Measurements from ENCODE around the gene IL17RD.
"Not testable (repeated sequence)": the region's sequence is repeated elsewhere in the genome, so short reads cannot be mapped to it uniquely, and the experiment has no call there.

IL17RD gene

DNA sequence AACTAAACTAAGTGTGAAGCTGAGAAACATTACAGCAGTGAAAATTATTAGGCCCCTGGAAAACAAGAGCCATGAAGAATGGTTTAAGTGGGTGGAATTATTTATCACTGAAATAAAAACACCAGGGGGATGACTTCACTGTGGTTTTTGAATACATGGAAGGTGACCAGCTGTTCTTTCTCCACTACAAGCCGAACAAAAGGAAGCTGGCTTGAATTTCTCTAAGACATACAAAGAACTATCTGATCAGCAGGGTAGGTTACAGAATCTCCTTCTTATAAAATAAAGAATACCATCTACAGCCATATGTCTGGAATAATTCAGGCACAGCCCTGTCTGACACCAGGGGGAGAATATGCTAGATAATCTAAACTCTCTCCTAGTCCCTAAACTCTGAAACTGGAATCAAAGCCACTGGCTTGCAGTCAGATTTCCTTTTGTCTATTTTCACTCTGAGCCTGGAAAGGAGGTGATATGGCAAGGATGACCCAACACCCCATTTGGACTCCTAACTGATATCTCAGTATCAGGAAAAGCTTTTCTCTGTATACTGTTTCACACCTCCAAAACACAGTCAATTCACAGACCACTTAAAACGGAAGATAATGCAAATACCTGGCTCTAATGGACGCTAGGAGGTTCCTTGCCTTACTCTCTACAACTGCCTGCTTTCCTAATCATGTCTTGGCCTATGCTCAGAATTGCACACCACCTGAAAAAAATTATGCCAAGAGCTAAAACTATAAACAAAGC lies 73.5 kb downstream of the IL17RD start:
- no peak for DNase-seq

DNA sequence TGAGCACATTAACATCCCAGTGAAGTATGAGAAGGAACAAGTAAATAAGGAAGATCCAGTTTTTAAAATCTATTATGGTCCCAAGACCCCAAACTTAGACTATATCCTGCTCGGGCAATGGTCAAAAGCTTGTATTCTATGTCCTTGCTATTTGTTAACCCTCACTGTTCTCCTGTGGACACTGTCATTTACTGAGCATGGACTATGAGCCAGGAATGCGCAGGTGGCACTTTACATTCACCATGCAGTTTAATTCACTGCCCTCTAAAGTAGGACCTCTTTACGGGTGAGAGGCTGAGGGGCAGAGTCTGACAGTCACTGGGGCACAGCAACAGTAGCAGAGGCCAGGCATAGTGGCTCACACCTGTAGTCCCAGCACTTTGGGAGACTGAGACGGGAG lies 76.1 kb downstream of the IL17RD start:
- no peak for DNase-seq

- no peak for DNase-seq
These were observed 76.7 kb downstream of the IL17RD start for GRCh38 chr3:57088503-57088902.

DNA sequence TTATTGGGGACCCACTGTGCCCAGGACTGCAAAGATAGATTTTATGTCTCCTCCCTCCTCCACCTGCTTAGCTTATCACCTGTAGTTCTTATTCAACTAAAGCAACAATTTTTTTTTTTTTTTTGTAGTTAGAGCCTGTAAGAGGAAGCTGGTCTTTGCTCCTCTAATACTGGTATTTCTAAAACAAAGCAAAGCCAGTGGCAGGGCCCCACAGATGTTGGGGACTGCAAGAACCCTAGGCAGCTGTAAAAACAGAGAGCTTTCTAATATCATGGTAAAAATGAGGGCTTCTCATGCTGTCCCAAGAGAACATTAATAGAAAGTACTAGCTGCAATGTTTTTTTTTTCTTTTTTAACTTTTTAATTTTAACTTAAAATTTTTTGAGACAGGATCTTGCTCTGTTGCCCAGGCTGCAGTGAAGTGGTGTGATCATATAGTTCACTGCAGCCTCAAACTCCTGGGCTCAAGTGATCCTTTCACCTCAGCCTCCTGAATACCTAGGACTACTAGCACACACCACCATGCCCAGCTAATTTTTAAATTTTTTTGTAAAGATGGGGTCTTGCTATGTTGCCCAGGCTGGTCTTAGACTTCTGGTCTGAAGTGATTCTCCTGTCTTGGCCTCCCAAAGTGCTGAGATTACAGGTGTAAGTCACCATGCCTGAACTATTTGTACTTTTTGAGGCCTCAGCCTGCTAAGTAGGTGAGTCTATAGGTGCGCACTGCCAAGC lies 77.6 kb downstream of the IL17RD start:
- DNase-seq: no peak

GRCh38 chr3:57086201-57086600 lies 79.0 kb downstream of the IL17RD start:
- DNase-seq: no peak

DNA sequence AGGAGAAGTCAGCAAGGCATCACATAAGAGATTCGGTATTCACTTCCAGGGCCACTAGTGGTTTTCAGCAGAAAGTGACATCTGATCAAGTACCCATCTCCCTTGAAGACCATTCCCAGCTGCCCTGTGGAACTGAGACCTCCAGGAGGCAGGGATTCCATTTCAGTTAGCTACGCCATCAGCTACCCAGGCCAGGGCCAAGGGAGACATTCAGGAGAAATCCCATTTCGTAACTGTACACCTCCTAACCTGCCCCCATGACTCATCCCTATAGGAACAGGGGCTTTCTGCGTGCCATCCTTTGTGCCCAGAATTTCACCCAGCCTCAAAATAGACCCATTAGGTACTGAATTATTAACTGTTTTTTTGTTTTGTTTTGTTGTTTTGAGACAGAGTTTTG lies 79.9 kb downstream of the IL17RD start:
- DNase-seq: no peak

DNA sequence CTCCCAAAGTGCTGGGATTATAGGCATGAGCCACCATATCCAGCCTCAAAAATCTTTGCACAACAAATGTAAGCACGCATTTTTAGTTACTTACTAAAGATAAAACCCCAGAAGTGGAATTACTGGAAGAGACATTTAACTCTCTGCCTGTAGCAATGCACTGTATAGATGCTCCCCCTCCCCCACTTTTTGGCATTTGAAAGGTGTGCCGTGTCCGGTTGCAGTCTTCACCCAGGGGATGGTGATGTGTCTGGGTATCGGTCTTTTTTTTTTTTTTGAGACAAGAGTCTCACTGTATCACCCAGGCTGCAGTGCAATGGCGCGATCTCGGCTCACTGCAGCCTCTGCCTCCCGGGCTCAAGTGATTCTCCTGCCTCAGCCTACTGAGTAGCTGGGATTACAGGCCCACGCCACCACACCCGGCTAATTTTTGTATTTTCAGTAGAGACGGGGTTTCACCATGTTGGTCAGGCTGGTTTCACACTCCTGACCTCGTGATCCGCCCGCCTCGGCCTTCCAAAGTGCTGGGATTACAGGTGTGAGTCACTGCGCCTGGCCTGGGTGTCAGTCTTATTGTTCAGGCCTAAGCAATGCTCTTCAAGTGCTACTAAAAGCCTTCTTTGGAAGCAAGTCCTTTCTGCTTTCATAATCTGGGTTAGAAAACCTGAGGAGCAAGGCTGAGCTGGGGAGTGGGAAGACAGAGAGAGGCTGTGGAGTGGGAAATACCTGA lies 81.7 kb downstream of the IL17RD start:
- DNase-seq: not testable (repeated sequence)

- DNase-seq: no peak
These were observed 82.7 kb downstream of the IL17RD start for GRCh38 chr3:57082481-57082880.

DNA sequence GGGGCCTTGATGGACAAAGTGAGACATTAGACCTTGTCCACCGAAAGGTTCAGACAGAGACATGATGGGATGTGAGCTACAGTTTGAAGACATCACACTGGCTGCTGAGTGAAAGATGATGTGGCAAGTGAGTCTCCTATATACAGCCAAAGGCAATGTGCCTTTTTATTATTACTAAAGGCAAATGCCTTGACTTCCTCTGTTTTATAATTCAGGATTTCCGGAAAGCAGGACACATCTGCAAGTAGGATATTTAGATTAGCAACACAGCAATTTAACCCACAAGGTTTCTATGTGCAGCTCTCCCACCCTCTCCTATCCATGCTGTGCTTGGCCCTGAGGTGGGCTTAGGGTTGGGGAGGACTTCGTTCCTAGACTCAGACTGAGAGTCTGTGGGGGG lies 84.0 kb downstream of the IL17RD start:
- no peak for DNase-seq

GRCh38 chr3:57080171-57080570 lies 85.0 kb downstream of the IL17RD start:
- no peak for DNase-seq

DNA sequence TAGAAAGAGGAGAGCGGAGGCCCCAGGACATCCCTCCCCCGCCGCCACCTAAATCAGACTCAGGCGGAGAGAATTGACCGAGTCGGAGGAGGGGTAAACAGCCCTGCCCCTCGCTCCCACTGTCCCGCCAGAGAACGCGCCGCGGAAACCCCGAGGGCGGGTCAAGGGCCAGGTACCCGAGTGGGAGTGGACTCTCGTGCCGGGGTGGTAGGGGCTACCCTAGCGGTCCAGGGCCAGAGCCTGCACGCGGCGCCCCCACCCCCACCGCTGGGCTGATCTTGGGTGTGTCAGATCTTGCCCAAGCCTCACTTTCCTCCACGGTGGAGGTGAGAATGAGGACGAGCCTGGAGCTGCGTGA lies 85.7 kb downstream of the IL17RD start:
- no peak for DNase-seq

DNA sequence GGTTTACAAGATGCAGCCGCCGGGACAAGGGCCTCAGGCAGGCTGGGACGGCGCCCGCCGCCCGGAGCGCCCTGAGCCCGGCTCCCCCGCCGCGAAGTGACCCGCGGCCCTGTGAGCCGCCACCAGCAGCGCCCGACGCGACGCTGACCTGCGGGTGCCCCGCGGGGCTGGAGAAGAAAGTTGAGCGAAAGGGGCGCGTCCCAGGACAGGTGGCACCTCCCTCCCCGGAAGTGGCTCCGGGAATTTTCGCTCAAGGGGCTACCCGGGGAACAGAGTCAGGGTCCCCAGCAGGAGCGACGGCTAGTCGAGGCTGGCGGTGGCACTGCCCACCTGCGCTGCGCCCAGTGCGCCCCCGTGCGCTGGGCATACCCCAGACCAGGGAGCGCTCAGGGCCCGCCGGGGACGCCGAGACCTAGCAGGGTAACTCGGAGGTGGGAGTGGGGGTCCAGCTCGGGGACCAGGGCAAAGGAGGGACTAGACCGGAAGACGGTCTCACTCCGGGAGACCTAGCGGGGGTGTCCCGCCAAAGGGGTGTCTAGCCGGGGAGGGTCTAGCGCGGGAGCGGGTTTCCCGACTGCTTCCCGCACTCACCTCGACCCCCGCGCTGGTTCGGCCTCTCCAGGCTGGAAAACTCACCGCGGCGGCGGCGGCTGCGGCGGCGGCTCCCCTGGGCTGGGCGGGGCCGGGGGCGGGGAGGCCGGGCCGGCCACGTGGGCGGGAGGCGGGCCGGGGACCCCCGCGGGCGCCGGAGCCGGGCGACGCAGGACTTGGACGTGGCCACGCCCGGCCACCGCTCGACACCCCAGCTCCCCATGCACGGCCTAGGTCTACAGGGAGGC lies 86.3 kb downstream of the IL17RD start:
- no peak for DNase-seq

DNA sequence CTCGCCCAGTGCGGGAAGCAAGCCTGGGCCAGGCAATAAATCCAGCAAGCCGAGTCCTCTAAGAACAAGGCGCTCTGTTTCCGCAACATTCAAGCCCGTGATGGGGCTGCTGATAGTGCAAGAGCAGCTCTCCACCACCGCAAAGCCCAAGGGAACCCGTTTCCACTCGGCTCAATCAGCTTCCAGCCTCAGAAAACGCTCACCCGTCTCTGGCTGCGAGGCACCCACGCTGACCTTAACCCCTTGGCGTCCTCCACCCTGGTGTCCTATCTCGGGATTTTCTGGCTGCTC lies 86.9 kb downstream of the IL17RD start:
- peak; percentile 10 for DNase-seq

- DNase-seq: no peak
These were observed 87.4 kb downstream of the IL17RD start for GRCh38 chr3:57077630-57078343.

DNA sequence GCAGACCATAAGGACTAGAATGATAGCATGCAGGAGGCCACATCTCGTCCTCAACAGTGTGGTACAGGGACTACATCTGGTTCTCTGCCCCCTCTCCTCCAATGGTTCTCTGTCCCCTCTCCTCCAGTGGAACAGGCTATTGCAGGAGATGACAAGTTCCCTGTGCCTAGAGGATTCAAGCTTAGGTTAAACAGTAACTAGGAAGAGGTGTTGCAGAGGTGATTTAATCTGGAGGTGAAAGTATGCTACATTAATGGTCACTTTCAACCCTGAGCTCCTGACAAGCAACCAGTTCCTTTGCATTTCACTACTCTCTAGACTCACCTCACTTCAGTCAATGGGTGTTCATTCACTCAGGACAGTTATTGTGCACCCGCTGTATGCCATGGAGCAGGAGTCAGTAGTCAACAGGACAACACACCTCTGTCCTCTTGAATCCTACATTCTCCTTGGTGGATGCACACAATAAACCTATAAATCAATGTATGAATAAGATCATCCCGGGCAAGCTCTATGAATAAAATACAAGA lies 88.7 kb downstream of the IL17RD start:
- no peak for DNase-seq

GRCh38 chr3:57074135-57074534 lies 91.0 kb downstream of the IL17RD start:
- DNase-seq: no peak

DNA sequence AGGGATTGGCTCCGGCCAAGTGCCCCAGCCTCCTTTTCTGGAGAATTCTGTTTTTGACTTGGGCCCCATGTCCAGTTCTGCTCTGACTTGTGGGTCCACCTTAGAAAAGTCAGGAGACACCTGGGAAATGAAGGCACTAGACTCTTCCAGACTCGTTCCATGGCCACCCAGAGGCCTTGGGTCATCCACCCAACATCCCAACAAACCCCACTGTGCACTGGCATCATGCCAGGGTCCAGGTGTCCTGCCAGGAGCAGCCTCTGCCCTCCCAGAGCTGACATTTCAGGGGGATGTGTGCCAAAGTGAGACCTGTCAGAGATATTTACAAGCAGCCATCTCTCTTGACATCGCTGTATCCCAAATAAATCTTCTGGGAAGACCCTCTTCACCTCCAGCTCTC lies 91.5 kb downstream of the IL17RD start:
- no peak for DNase-seq

GRCh38 chr3:57069503-57069902 lies 95.7 kb downstream of the IL17RD start:
- DNase-seq: no peak

- DNase-seq: no peak
These were observed 96.6 kb downstream of the IL17RD start for GRCh38 chr3:57068437-57069089.

GRCh38 chr3:57066471-57066870 lies 98.7 kb downstream of the IL17RD start:
- no peak for DNase-seq

DNA sequence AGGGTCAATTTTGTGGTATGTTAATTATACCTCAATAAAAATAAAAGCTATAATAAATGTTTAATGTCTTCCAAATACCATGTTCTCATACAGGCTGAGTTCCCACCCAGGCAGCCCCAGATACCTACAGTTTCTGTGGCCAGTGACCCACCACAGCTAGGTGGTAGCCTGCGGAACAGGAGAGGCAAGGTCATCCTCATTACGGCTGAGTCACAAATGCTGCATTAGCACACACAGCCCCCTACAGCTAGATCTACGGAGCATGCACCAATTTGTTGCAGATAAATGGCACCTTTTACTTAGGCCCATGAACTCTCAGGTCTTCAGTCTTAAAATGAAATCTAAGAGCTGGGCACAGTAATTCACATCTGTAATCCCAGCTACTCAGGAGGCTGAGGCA lies 99.6 kb downstream of the IL17RD start:
- no peak for DNase-seq

DNA sequence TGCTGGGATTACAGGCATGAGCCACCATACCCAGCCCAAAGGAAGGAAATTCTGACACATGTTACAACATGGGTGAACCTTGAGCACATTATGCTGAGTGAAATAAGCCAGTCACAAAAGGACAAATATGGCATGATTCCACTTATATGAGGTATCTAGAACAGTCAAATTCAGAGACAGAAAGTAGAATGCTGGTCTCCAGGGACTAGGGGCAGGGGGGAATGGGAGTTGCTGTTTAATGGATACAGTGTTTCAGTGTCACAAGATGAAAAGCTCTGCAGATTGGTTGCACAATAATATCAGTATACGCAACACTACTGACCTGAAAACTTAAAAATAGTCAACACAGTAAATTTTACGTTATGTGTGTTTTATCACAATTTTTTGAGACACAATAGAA lies 100.6 kb downstream of the IL17RD start:
- no peak for DNase-seq

All from NCI-H1436 (cell line).